ENCODE results near the gene ZNF732.
"Not testable (repeated sequence)": the region's sequence is repeated elsewhere in the genome, so short reads cannot be mapped to it uniquely, and the experiment has no call there.

The ZNF732 gene

DNA sequence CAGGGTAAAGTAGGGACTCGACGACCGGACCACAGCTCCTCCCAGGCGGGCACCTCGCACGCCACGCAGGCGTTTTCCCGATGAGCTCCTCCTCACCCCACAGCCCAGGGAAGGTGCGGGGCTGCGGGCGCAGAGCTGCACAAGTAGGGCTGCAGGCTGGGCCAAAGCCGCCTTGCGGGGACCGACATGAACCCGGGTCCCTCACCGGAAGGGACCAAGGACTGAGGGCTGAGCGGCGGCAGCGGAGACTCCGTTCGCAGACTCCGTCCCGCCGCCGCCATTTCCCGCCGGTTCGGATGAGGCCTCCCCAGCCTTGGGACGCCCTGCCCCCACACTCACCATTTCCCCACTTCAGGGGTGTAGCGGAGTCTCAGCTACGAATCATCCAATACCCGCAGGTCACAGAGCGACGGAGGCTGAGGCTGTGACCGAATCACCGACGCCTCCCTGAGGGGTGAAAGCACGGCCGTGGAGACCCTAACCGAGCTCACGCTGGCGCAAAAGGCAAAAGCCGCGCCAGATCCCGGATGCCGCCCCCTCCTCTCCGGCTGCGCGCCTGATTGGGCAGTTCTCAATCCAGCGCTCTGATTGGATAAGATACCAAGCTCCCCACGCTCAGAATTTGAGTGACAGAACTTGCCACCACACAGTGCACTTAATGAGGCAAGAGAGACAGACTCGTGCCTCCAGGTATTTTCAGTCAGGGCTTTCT is at the start of gene ZNF732:
ZNF732 (minus strand) TSS at position 506 of the 712 bp plus-strand sequence; CDS start at position 342, 164 bp downstream.
- DNase-seq = no peak

DNA sequence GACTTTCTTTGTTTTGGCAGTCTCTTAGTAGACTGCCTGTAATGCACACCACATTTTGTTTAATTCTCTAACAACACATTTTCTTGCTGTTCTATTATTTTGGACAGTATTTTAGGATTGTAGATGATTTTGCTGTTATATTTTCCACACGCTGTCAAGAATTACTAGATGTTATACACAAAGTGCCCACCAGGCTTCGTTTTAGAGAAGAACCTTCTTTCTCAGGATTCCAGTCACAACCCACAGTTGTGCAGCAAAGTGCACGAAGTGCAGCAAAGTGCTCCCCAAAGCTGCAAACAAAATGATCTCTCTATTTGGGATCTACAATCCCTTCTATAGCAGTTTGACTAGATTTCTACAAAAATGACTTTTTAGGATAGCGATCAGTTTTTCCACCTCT is 34.7 kb upstream of the ZNF732 start:
- DNase-seq = no peak

DNA sequence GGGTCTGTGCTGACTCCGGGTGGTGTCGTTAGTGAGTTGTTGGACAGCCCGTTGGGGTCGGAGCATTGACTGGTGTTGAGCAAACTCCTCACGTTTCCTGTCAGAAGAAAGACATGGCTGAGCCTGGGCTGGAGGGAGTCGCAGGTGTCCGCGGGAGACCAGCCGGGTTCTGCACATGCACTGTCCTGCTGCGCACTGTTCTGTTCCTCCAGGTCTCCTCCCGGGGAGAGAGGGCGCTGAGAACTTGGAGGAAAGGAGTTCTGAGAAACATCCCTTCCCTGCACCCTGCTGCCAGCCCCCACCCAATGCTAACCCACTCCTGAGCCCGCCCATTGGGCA is 33.5 kb upstream of the ZNF732 start:
- DNase-seq = no peak

DNA sequence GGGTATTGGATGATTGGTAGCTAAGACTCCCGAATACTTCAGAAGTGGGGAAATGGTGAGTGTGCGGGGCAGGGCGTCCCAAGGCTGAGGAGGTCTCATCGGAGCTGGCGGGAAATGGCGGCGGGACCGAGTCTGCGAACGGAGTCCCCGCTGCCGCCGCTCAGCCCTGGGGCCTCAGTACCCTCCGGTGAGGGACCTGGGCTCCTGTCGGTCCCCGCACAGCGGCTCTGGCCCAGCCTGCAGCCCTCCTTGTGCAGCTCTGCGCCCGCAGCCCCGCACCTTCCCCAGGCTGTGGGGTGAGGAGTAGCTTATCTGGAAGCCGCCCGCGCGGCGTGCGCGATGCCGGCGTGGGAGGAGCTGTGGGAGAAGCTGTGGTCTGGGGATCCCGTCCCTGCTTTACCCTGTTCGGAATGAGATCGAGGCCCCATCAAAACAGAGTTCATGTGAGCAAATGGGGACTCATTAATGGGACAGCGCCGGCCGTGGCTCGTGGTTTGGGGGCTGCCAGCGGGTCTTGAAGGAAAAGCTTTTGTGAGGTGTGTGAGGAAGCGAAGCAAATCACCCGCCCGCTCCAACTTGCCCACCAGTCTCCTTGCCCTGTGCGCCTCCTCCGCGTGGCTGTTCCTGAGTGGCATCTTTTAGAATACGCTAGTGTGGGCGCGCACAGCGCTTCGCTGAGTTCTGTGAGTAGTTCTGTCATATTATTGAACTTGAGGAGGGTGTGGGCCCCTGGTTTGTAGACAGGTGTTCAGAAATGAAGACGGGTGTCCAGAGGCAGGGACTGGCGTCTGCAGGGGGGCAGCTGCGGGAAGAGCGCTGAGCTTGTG is 32.9 kb upstream of the ZNF732 start:
- DNase-seq = no peak

DNA sequence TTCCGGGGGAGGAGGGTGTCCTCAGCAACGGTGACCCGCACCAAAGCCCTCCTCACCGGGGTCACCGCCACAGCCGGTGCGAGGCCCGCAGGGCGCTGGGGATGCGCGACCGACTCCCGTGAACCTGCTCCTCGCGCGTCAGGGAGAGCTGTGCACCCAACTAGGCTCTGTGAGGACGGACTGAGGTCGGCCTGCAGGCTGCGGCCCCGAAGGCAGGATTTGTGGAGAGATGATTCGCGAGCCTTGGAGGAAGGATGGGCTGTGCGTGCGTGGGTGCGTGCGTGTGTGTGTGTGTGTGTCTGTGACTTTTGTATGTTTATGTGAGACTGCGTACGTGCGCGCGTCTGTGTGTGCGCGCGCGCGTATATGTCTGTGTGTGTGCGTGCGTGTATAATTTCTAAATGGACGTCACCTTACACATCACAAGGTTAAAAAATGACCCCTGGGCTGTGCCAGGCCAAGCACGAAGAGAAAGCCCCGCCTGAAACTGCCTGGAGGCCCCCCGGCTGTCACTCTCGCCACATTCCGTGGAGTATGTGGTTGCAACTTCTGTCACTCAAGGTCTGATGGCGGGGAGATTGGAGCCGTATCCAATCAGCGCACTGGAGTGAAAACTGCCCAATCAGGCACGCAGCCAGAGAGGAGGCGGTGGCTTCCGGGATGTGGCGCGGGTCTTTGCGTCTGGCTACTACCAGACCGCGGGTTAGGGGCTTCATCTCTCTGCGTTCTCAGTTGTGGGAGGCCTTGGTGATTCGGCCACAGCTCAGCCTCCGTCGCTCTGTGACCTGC is 32.1 kb upstream of the ZNF732 start, which contains the start of gene ZNF141:
ZNF141 (plus strand) TSS at position 672 of the 789 bp plus-strand sequence. CDS start 170 bp downstream, outside the sequence.
- peak; percentile 95 for DNase-seq

DNA sequence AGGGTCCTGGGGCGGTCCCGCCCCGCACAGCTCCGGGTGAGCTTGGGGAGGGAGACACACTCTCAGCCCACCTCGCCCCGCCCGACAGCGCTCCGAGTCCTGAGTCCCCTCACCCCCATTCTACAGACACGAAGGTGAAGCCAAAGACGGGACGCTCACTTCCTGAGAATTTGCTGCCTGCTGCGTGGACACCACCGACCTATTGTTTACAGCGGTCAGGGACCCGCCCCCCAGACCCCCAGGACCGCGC is 31.5 kb upstream of the ZNF732 start:
- no peak for DNase-seq

DNA sequence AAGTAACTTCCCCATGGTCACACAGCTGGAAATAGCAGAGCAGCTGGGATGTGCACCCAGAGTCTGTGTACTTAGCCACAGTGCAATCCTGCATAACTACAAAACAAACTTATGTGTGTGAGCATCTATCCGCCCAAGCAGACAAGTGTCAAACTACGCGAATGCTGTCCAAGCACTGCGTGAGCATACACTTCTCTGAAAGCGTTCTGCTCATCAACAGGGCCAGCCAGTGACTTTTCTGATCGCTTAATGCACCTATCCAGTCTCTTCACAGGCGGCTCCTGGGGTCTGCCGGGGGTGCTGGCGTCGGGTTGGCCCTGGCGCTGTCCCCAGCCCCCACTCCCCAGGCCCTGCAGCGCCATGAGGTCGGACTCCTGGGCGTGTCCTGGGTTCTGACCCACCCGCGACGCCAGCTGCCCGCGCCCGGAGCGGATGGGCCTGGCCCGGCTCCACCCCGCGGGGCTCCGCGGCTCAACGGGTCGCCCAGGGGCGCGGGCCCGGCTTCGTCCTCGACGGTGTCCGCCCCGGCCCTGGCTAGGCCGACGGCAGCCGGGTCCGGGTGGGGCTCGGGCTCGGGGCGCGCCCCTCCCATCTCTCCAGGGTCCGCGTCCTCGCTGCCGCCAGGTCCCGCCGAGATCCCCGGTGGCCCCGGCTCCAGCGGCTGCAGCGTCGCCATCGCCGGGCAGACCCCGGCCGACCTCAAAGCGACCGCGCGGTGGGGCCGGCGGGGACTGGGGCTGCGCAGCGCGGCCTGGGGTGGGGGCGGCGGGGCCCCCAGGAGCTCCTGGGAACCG is 31.0 kb upstream of the ZNF732 start:
- DNase-seq = no peak

DNA sequence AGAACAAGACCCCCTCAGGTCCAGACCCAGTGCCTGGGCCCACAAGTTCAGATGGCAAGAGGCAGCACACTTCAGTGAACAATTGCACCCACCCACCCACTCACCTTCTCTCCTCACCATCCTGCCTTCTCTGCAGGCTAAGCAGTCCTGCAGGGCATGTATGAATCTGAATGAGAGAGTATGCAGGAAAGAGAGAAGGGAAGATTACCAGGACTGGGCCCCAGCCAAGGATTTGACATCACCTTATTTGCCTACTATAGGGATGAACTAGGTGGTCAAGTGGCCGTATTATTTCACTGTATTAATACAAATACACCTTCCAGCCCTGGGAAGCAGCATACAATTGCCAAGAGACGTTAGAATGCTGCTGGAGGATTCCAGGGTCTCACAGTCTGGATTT is 30.2 kb upstream of the ZNF732 start:
- no peak for DNase-seq

DNA sequence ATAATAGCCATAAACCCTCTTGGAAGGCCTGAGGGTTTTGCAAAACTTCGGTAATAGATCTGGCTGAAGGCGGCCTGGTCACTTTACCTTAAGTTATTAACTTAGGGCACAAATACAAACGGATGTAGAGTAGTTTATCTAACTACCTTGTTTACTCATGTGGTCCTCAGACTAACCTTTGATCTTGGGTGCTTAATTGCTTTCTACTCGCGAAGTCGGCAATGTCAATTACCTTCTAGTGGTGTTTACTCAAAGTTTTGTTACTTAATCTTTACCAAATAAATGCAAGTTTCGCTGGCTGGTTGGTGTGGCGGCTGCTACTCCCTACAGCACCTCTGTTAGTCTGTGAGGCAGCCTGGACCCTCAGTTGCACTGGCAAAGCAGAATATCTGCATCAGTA is 23.5 kb upstream of the ZNF732 start:
- no peak for DNase-seq

DNA sequence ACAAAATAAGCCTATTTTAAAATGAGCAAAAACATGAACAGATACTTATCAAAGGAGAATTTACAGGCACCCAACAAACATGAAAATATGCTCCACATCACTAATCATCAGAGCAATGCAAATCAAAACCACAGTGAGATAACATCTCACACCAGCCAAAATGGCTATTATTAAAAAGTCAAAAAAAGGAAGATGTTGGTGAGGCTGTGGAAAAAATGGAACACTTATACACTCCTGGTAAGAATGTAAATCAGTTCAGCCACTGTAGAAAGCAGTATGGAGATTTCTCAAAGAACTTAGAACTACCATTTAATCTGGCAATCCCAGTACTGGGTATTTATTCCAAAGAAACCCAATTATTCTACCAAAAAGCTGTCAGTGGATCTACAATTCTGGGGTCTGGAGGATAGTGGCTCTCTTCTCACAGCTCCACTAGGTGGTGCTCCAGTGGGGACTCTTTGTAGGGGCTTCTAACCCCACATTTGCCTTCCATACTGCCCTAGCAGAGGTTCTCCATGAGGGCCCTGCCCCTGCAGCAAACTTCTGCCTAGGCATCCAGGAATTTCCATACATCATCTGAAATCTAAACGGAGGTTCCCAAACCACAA is 9.1 kb upstream of the ZNF732 start:
- no peak for DNase-seq

DNA sequence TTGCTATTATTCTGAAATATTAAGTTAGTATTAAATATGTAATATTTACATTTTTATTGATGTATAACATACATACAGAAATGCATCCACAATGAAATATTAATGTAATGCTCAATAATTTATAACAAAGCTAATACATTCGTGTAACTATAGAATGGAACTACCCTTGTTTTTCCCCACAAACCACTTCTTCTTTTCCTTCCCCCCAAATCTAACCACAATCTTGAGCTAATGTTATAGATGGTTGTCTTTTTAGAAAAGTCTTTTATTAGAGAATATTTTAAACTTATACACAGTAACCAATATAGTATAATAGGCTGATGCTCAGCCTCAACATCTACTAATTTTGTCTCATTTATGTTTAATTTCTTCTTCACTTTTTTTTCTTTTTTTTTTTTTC is 4.5 kb upstream of the ZNF732 start:
- DNase-seq = no peak

DNA sequence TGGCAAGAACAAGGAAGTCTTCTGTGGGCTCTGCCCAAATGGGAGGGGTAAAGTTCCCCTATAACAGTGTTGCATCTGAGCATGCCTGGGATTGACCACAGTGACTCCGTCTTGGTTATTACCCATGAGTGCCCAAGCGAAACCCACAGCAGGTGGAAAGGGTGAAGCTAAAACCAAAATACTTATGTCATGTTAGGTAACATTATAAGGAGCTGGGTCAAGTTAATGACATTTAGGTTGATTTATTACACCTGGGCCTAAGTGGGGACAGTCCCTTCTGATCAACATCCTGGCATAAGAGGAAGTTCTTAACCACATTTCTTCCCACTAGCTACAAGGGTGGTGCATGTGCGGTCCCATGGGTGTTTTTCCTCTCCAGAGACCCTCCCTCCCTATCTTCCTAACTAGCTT is 1.3 kb upstream of the ZNF732 start:
- DNase-seq = no peak

DNA sequence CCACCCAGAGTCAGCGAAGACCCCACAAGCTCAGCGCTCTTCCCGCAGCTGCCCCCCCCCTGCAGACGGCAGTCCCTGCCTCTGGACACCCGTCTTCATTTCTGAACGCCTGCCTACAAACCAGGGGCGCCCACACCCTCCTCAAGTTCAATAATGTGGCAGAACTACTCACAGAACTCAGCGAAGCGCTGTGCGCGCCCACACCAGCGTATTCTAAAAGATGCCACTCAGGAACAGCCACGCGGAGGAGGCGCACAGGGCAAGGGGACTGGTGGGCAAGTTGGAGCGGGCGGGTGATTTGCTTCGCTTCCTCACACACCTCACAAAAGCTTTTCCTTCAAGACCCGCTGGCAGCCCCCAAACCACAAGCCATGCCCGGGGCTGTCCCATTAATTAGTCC is 758 bp downstream of the ZNF732 start:
- DNase-seq = not testable (repeated sequence)

DNA sequence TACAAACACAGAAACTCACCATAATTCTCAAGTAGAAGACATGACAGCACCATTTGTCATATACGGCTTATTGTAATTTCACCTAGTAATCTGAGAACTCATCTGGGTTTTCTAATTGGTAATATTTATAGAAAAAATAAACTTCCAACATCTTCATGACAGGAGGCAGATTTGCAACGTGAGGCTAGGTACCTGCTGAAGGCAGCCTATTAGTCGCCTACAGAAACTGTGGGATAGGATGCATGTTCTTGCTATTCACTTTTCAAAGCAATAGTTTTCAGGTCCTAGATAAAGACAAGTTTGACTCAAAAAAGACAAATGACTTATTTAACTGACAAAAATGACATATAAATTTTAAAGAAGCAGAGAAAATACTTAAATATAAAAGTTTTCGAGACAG is 2.9 kb downstream of the ZNF732 start:
- no peak for DNase-seq

DNA sequence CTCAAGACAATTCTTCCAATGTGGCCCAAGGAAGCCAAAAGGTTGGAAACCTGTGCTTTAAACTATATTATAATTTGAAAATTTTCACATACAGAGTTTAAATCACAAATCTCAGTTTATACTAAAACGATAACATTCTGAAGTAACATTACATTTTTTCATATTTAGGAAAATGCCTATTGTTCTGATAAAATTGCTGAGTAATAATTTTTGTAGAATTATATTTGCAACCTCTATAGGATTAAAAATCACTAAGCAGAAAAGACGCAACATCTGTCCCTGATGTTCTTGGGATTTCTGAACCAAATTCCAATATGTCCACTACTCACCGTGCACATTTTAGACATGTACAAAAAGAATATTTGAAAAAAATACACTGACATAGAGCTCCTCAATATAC is 10.5 kb downstream of the ZNF732 start:
- DNase-seq = no peak

DNA sequence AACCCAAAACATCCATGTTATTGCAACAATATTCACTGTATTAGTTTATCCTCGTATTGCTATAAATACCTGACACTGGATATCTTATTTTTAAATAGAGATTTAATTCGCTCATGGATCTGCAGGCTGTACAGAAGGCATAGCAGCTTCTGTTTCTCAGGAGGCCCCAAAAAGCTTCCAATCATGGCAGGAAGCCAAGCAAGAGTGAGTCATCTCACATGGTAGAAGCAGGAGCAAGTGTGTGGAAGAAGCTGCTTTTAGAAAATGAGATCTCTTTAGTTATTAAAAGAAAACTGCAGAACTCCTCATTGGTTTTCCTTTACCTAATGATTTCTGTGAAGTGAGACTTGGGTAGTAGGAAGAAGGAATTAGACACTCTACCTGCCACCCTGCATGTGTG is 16.4 kb downstream of the ZNF732 start:
- DNase-seq = no peak

DNA sequence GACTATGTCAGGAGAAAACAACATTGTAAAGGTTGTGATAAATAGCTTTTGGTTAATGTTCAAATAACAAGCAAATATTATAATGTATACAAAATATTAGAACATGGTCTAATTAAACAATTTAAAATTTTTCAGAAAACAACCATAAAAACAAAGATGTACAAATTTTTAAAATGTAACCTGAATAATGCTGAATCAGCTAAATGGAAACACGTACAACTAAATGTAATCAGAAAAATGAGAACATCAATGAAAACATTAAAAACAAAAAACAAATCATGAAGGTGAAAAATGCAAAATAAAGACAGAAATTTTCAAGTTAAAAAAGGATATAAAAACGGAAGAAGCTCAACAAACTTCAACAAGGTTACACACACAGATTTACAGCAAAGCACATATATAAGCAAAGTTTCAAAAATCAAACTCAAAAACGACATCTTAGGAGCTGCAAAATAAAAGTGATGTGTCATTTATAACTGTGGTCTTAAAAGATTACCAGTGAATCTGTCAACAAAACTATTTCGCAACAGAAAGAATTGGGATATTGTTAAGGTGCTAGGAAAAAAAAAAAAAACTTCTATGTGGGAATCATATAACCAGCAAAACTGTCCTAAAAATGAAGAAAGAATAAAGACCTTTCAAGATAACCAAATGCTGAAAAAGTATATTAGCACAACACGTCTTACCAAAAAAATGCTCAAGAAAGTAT is 31.8 kb downstream of the ZNF732 start:
- DNase-seq = no peak

DNA sequence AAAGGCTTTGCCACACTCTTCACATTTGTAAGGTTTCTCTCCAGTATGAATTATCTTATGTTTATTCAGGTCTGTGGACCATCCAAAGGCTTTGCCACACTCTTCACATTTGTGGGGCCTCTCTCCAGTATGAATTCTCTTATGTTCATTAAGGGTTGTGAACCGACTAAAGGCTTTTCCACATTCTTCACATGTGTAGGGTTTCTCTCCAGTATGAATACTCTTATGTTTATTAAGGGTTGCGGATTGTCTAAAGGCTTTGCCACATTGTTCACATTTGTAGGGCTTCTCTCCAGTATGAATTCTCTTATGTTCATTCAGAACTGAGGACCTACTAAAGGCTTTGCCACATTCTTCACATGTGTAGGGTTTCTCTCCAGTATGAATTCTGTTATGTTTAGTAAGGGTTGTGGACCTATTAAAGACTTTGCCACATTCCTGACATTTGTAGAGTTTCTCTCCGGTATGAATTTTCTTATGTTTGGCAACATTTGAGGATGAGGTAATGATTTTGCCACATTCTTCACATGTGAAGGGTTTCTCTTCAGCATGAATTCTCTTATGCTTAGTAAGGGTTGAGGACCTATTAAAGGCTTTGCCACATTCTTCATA is 33.7 kb downstream of the ZNF732 start:
- DNase-seq = no peak

DNA sequence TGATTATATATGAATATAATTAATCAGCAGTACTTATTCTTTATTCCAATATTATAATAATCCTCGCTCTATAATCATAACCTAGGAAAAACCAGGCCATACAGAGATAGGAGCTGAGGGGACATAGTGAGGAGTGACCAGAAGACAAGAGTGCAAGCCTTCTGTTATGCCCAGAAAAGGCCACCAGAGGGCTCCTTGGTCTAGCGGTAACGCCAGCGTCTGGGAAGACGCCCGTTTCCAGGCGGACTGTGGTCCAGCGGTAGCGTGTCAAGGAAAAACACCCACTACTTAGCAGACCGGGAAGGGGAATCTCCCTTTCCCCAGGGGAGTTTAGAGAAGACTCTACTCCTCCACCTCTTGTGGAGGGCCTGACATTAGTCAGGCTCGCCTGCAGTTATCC is 46.0 kb downstream of the ZNF732 start:
- DNase-seq = not testable (repeated sequence)

DNA sequence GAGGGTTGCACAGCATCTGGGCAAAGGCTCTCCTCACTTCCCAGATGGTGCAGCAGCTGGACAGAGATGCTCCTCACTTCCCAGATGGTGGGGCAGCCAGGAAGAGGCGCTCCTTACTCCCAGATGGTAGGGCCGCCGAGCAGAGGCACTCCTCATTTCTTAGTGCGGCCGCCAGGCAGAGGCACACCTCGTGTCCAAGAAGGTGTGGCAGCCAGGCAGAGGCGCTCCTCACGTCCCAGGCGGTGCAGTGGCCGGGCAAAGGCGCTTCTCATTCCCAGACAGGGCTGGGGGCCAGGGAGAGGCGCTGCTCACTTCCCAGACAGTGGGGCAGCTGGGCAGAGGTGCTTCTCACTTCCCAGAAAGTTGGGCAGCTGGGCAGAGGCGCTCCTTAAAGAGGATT is 48.8 kb downstream of the ZNF732 start:
- DNase-seq = no peak

DNA sequence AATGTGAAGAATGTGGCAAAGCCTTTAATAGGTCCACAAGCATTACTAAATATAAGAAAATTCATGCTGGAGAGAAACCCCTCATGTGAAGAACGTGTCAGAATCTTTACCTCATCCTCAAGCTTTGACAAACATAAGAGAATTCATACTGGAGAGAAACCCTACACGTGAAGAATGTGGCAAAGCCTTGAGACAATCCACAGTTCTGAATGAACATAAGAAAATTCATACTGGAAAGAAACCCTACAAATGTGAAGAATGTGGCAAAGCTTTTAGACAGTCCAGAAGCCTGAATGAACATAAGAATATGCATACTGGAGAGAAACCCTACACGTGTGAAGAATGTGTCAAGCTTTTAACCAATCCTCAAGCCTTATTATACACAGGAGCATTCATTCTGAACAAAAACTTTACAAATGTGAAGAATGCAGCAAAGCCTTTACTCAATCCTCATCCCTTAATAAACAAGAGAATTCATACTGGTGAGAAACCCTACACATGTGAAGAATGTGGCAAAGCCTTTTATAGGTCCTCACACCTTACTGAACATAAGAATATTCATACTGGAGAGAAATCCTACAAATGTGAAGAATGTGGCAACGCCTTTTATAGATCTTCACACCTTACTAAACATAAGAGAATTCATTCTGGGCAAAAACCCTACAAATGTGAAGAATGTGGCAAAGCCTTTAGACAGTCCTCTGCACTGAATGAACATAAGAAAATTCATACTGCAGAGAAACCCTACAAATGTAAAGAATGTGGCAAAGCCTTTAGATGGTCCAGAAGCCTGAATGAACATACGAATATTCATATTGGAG is 51.1 kb downstream of the ZNF732 start:
- DNase-seq = no peak

Data from NCI-H187 (cell line).